T-helper 1 cell (primary cell): ENCODE data around the gene RERE.

Experiments used
- DNase-seq, 5 donors: peaks; one replicate each; pipeline ENCODE4 v3.0.0-alpha.2; 2012 to 2020

Gene RERE

GRCh38 chr1:8373581-8374241 is 443.7 kb downstream of the RERE start:
- no peak for DNase-seq

GRCh38 chr1:8373125-8373524 is 444.3 kb downstream of the RERE start:
- DNase-seq: no peak

GRCh38 chr1:8371372-8371991 is 446.0 kb downstream of the RERE start:
- DNase-seq: no peak

GRCh38 chr1:8370905-8371315 is 446.5 kb downstream of the RERE start:
- no peak for DNase-seq

- DNase-seq: no peak
These were observed 447.2 kb downstream of the RERE start for GRCh38 chr1:8370046-8370881.

- DNase-seq: no peak
These were observed 448.3 kb downstream of the RERE start for GRCh38 chr1:8368956-8369639.

GRCh38 chr1:8367571-8368194 is 449.8 kb downstream of the RERE start:
- DNase-seq: no peak

- no peak for DNase-seq
These were observed 451.6 kb downstream of the RERE start for GRCh38 chr1:8365661-8366362.

GRCh38 chr1:8364528-8365442 is 452.7 kb downstream of the RERE start:
- no peak for DNase-seq

- DNase-seq: no peak
These were observed 453.6 kb downstream of the RERE start for GRCh38 chr1:8363767-8364301.

- DNase-seq: no peak
These were observed 454.2 kb downstream of the RERE start for GRCh38 chr1:8363186-8363766.

GRCh38 chr1:8362701-8363101 is 454.7 kb downstream of the RERE start:
- no peak for DNase-seq

- DNase-seq: no peak
These were observed 456.1 kb downstream of the RERE start for GRCh38 chr1:8361198-8361849.

GRCh38 chr1:8360493-8361197 is 456.8 kb downstream of the RERE start:
- no peak for DNase-seq

GRCh38 chr1:8359617-8360481 is 457.6 kb downstream of the RERE start:
- no peak for DNase-seq

GRCh38 chr1:8358897-8359616 is 458.4 kb downstream of the RERE start:
- DNase-seq: no peak

GRCh38 chr1:8358241-8358896 is 459.1 kb downstream of the RERE start:
- DNase-seq: no peak
